Measurements from ENCODE around the gene TASL.
"Not testable (repeated sequence)": the region's sequence is repeated elsewhere in the genome, so short reads cannot be mapped to it uniquely, and the experiment has no call there.

The TASL gene

GRCh38 chrX:30577362-30577991, at the start of gene TASL:
TASL (minus strand) TSS chrX:30577766; CDS start chrX:30560355, 17,411 bp downstream.
- DNase-seq, result no peak

DNA sequence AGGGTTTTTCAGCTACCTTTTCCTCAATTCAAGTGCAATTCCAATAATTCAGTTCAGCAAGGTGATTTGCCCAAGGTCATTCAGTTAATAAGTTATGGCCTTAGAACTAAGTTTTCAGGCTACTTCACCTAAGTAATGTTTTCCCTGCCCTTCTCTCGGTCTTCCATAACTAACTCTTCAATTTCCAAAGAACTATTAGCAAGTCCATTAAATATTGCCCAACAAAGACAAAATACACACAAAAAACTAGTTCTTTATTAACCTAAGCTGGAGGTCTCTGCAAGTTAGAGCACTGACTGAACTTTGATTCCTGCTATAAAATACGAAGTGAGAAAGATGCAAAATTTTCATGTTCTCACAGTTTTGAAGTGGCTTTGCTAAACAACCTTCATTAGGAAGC, 48.8 kb upstream of the TASL start:
- no peak for DNase-seq

GRCh38 chrX:30622361-30622760, 44.8 kb upstream of the TASL start:
- DNase-seq, result no peak

DNA sequence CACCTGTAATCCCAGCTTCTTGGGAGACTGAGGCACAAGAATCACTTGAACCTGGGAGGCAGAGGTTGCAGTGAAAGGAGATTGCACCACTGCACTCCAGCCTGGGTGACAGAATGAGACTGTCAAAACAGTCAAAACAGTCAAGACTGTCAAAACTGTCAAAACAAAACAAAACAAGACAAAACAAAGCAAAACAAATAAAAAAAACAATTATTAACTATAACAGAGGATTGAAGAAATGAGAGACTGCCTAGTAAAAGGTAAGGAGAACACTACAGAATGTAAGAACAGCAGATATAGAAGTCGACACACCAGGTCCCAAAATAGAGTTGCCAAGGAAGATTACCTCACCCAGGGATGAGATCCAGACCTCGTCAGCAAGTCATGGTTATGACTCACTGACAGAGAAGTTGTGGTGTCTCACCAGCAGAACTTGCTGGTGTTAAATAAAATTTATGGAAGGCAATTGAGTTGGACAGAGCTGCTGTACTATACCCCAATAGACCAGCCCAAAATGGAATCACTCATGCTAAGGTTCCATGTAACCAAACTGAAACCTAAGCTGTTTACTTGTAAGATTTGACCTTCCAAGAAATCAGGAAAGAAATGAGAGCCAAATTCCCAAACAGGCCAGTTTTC, 43.5 kb upstream of the TASL start:
- DNase-seq, result no peak

DNA sequence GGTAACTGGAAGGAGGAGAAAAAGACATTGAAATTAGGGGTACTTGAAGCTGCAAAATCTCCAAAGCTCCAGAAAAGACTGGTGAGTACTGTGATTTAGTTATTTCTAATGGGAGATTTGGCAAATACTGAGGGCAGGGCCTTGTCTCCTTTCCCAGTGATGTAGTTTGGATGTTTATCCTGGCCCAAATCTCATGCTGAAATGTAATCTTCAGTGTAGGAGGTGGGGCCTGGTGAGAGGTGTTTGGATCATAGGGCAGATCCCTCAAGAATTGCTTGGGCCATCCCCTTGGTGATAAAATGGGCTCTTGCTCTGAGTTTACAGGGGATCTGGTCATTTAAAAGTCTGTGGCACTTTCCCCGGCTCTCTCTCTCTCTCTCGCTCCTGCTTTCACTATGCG, 42.6 kb upstream of the TASL start:
- DNase-seq, result no peak

DNA sequence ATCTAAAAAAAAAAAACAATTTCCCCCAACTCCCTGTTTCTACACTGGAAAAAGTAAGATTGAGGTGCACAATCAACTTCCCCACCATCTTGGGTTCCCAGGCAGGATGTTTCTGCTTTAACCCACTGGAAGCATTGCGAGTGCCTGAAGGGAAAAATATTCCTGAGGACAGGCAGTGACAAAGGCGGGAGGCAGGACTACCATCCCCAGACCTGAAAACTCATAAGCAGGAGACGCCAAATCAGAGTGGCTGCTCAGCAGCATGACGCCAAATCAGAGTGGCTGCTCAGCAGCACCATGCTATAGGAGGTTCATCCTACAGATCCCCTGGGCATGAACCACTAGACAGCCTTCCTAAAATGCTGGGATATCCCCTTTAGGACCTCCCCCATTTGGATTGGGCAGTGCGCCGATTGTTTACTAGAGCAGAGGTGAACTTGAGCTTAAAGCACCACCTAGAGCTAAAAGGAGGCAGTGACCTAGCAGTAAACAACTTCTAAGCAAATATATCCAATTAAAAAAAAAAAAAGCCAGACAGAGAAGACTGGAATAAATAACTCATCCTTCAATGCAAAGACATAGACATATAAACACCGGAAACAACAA, 40.7 kb upstream of the TASL start:
- no peak for DNase-seq

GRCh38 chrX:30615229-30615628, 37.7 kb upstream of the TASL start:
- DNase-seq, result no peak

DNA sequence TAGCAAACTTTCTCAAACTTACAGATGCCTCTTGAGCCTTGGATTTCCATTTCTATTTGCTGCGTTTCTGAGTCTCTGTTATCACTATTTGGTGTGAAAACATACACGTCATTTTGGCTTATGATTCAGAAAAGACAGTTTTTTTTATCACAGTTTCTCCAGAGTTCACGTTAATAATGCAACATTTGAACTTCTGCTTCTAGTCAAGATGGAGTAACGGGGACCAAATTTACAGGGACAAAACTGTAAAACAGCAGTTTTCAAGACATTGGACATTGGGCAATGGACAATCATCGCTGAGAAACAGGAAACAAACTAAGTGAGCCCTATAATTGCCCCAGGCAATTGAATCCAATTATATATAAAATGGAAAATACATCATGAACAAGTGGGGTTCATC, 36.2 kb upstream of the TASL start:
- no peak for DNase-seq

GRCh38 chrX:30612250-30612655, 34.7 kb upstream of the TASL start:
- DNase-seq, result no peak

DNA sequence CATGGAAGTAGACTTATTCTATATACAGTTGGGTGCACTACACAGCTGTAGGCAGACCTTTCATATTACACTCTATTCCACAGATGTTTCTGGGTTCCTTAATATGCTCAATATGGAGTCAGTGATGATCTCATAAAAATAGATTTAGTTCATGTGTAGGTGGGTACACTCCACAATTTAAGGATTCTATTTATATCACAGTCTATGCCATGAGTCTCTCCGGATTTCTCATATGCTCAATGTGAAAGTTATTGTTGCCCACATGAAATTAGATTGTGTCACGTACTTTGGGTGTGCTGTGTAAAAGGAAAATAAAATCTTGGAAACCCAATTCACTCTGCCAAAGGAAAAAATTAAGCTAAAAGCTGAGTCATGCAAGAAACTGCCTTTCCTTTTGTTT, 32.5 kb upstream of the TASL start:
- DNase-seq, result no peak

GRCh38 chrX:30607155-30607554, 29.6 kb upstream of the TASL start:
- DNase-seq, result no peak

DNA sequence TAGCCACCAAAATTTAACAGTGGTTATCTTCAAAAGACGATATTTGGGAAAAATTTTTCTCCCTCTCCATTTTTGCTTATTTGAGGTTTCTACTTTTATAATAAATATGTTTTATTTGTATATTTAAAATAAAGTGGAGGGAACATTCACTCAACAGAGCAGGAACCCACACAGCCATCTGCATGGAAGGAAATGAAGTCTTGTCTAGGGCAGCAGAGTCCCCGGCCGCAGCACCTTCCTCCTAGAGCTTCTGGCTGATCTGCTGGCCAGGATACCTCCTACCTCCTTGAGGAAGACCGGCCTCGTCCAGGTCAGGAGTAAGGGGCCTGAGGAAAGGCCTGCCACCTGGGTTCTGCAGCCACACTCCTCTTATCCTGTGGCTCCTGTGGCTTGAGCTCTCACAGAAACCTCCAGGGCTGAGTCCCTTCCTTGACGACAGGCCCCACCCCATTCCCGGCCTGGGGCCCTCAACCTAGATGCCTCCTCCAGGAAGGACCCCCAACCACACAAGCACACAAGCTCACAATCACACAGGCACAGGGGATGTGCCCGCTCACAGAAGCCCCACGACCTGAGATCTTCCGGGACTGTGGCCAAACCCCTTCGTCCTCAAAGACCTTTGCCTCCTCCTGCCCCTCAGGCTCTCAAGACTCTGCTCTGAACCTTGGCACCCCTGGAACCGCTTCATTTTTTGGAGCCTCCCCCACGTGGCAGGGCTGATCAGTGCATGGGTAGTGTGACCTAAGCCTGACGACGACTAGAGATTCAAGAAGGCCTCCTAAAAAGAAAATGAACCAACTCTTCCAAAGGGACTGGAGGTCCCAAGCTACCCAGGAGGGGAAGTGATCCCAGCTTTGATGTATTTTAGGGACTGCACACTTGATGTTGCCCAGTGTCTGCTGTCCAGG, 23.0 kb upstream of the TASL start:
- DNase-seq, result not testable (repeated sequence)

DNA sequence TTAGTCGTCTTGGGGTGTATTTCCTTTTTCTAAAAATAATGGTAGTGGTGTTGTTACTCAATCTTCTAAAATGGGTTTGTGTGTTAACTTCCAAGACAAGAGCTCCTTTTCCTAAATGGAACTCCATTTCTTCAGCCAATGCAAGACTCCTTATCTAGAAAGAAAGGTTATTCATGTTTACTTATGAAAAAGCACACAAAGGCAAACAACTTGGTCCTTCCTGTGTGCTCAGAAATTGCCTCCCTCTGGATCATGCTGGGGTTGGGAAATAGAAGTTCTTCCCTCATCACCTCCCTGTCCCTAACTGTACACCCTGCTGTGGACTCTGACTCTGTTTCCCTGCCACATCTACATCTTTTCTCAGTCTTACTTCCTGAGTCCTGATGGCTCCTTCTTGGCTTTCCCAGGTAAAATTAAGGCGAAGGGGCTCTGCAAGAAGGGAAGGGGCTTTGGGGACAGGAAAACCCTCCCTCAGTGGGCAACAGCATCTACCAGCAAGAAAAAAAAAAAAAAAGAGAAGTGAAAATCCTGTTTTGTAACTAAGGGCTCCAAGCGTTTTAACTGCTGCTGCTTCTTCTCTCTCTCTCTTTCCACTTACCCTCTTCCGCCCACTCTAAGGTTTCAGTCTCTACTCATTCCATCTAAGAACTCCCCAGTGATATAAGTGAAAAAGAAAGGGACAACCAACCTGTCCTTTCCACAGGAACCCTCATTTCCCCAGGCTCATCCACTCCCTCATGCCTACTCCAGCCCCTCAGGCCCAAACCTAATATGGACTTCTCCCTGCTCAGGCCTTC, 19.8 kb upstream of the TASL start:
- no peak for DNase-seq

GRCh38 chrX:30593440-30594200, 16.1 kb upstream of the TASL start:
- no peak for DNase-seq

DNA sequence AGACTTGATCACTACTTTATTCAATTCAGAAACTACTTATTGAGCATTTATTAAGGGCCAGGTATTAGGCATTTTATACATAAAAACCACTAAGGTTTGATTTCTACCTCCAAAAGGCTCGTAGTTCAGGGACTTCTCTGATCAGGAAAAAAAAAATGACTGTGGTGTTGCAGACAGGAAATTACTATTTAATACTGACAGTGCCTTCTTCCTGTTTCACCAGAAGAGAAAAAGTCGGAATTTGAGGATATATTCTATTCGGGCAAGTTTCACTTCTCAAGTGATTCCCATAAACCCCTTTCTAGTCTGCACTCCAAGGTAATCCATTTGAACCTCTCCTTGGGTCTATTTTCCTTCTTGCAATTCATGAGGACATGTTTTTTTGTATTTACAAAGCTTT, 15.3 kb upstream of the TASL start:
- DNase-seq, result no peak

DNA sequence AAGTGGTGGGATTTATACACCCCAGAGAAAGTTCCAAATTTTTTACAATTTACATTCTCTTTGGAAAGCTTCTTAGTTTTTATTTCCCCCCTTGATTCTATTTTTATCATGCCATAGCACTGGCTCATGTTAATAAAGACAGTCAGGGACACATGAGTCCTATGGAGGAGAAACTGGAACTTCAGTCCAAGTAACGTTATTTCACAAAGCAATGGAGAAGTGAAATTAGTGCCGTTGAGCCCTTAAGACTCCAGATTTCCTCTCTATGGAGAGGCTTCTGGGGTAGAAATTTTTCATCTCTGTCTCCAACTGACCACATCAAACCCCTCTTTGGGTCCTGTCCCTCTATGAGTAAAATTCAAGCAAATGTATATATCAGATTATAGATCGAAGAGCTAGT, 12.8 kb upstream of the TASL start:
- no peak for DNase-seq

DNA sequence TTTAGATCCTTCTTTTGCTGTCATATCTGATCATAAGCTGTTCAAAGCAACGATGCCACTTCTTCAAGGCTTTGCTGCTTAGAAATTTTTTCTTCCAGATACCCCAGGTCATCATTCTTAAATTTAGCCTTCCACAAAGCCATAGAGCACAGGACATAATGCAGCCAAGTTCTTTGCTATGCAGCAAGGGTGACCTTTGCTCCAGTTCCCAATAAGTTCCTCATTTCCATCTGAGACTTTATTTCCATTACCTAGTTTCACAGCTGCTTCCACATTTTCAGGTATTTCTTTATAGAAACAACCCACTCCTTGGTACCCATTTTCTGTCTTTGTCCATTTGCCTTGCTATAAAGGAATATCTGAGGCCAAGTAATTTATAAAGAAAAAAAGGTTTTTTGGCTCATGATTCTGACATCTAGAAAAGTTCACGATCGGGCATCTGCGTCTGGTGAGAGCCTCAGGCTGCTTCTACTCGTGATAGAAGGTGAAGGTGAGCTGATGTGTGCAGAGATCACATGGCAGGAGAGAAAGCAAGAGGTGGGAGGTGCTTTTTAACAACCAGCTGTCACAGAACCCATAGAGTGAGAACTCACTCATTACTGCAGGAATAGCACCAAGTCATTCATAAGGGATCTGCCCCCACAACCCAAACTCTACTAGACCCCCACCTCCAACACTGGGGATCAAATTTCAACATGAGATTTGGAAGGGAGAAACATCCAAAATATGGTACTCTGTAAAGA, 11.8 kb upstream of the TASL start:
- no peak for DNase-seq

GRCh38 chrX:30586516-30586915, 8.9 kb upstream of the TASL start:
- DNase-seq, result no peak

DNA sequence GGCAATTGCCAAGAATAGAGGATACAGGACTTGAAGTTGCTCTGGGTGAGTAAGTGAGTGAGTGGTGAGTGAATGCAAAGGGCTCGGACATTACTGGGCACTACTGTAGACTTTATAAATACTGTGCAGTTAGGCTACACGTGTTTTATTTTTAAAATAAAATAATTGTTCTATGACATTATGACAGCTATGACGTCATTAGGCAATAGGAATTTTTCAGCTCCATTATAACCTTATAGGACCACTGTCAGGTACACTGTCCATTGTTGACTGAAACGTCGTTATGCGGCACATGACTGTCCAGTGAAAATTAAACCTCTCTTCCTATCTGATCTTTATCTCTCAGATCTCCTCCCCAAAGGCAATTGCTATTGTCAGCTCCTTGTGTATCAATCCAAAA, 5.1 kb upstream of the TASL start:
- no peak for DNase-seq

DNA sequence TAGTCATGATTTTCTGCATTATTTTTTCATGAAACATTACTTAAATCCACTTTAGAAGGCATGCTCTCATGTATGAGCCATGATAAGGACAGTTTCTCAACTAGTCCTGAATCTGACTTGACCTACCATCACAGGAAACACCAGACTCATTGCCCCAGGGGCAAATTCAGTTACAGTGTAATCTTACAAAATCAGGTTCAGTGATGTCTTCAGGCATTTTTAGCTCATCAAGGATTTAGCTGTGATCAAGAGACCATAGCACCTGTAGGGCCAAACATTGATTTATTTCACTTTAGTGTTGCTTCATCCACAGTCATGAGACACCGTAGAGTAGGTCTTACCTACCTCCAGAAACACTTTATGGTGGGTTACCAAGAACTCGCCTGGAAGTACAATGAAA, 3.1 kb upstream of the TASL start:
- DNase-seq, result no peak

- DNase-seq, result no peak
Observed at GRCh38 chrX:30576881-30577280, 685 bp downstream of the TASL start.

All from NCI-H524 treated with DMSO at 0.1 percent for 48 hours (cell line).